C4-2B (cell line): ENCODE results near the gene UBE2Q2.
"Not testable (repeated sequence)": the region's sequence is repeated elsewhere in the genome, so short reads cannot be mapped to it uniquely, and the experiment has no call there.

Experiments used
- H3K27ac ChIP-seq: fragments of 450-650 bp; 2 replicates; pipeline ENCODE4 v1.5.1; 2017
- ZFX ChIP-seq: fragments of 450-650 bp; IDR thresholded peaks from 2 replicates; pipeline ENCODE4 v1.6.1; 2017
- TF ChIP-seq, protein P1 (sequence below): fragments of 450-650 bp; conservative IDR thresholded peaks from 2 replicates; pipeline ENCODE4 v1.5.1; 2017; ENCODE audit warnings: mild to moderate bottlenecking

Gene UBE2Q2

DNA sequence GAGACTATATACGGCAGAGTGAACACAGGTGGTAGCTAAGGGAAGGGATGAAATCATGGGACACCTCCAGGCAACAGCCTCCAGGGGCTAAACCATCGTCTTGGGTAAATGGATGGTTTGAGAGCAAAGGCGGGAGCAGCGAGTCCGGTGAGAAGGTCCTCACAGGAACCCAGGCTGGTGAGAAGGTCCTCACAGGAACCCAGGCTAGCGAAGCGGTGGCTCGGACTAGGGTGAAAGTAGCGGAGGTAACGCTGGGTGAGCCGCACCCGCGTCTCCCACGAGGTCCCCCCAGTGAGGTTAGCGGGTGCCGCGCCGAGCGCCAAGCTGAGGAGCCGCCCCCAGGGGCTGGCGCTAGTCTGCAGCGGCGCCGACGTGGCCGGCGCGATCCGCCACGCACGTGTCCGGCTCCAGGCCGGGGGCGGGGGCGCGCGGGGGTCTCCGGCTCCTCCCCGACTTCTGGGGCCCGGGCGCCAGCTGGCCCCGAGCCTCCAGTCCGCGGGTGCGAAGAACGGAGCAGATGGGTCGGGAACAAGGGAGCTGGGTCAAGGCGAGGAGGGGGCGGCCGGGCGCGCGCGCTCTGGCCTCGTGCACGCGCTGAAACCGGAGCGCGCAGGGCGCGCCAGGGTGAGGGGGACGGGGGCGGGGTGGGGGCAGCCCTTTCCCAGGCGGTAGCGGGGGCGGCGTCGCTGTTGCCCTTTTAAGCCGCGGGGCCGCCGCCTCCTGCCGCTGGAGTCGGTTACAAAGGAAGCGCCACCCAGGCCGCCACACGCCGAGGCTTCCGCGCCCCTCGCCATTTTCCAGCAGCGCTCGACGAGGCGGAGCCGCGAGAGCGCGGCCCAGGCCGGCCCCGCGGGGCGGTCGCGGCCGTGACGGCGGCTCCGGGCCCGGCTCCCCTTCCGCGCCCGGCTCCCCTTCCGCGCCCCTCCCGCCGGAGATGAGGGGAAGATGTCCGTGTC lies at the start of gene UBE2Q2:
Gene UBE2Q2 (plus strand): TSS at position 726 of the 956 bp plus-strand sequence. CDS start 220 bp downstream, at position 946.
- TF ChIP-seq ZFX: peak; percentile 87
- TF ChIP-seq, protein P1, sequence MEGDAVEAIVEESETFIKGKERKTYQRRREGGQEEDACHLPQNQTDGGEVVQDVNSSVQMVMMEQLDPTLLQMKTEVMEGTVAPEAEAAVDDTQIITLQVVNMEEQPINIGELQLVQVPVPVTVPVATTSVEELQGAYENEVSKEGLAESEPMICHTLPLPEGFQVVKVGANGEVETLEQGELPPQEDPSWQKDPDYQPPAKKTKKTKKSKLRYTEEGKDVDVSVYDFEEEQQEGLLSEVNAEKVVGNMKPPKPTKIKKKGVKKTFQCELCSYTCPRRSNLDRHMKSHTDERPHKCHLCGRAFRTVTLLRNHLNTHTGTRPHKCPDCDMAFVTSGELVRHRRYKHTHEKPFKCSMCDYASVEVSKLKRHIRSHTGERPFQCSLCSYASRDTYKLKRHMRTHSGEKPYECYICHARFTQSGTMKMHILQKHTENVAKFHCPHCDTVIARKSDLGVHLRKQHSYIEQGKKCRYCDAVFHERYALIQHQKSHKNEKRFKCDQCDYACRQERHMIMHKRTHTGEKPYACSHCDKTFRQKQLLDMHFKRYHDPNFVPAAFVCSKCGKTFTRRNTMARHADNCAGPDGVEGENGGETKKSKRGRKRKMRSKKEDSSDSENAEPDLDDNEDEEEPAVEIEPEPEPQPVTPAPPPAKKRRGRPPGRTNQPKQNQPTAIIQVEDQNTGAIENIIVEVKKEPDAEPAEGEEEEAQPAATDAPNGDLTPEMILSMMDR: no peak
- H3K27ac ChIP-seq: peak within 1 kb of the TSS; percentile 92

DNA sequence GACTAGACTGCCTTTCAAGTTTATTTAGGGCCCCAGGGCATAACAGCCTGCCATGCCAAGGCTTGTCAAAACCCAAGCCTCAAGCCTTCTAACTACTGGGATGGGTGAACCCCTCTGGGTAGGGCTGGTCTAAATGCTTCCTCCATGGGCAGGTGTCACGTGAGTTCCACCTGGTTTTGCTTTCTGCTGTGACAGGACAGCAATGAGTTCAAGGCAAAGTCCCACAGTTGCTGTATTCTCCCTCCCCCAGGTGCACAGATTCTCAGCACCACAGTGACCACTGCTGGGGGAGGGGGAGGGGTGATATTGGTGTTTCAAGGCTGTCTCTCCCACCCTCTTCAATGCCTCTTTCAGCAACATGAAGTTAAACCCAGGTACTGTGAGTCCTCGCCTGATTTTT lies 46.9 kb upstream of the UBE2Q2 start:
- TF ChIP-seq, protein P1: no peak
- TF ChIP-seq ZFX: no peak
- no peak overlapping the region for H3K27ac ChIP-seq

DNA sequence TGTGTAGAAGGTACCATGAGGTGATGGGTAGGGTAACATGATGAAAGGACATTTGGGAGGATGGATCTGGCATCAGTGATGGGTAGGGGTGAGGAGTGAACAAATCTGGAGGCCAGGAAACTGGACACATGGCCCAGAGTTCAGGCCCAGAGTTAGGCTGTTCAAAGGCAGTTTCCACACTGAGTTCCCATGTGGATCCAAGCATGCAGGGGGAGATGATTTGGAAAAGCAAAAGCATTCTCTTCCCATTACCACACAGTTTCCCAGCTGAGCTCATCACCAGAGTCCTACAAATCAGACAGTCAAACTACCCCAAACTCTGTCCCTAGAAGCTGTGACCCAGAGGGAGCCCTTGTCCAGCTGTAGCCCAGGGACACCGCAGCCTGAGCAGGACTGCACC lies 46.1 kb upstream of the UBE2Q2 start:
- not testable (repeated sequence) for H3K27ac ChIP-seq

DNA sequence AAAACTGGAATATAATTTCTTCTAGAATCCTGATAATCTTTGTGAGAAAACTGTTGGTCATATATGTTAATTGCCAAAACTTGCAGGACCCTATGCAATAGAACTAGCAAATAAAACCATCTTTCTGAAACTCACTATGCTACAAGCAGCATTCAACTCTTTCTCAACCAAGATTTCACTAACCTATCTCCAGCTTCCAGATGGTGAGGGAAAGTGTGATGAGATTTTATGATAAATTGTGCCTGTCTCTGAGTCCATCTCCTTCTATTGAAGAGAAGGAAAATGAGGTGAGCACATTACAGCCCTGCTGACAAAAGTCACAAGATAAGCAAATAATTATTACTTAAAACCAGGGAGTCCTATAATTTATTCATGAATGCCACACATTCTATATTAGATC lies 44.1 kb upstream of the UBE2Q2 start:
- no peak overlapping the region for H3K27ac ChIP-seq

DNA sequence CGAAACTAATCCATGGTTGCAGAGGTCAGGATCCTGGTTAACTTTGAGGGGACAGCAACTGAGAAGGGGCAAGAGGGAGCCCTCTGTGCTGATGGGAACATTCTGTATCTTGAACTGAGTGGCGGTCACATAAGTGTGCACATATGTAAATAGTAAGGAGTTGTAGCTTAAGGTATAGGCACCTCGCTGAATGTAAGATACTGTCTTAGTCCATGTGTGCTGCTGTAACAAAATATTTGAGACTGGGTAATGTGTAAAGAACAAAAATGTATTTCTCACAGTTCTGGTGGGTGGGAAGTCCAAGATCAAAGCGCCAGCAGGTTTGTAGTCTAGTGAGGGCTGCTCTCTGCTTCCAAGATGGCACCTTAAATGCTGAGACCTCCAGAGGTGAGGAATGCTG lies 42.8 kb upstream of the UBE2Q2 start:
- not testable (repeated sequence) for H3K27ac ChIP-seq

More for the DNA sequence above, 44.1 kb upstream of the UBE2Q2 start:
- TF ChIP-seq ZFX: no peak
- TF ChIP-seq, protein P1: no peak

DNA sequence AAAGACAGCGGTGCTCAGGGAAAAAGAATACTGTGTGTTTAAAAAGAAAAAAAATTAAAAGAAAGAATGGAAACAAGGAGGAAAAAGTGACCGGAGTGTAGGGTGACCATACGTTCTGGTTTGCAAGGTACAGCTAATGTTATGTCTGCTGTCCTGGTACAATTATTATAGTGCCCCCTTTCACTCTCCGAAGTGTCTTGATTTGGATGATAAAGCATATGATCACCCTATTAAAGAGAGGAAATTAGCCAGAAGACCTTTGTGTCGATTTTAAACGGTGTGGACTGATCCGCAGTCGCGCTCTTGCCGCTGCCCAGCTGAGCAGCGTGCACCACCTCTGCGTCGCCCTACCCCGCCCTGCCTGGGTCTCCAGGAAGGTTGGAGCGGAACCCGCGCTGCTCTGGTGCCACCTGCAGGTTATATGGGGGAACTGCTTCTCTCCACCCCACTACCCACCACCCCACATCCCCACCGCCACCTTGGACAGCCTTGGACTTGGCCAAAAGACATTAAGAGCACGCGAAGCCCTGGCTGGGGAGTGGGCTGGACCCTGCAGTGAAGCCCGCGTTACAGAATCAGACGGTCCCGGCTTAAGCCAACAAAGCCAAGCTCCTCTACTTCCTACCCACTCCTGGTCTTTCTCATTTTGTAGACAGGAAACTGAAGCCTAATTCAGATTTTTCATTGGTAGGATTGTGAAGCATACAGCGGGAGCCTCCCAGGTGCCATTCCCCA lies 41.2 kb upstream of the UBE2Q2 start:
- H3K27ac ChIP-seq: no peak overlapping the region
- TF ChIP-seq, protein P1: peak; percentile 96
- TF ChIP-seq ZFX: no peak

DNA sequence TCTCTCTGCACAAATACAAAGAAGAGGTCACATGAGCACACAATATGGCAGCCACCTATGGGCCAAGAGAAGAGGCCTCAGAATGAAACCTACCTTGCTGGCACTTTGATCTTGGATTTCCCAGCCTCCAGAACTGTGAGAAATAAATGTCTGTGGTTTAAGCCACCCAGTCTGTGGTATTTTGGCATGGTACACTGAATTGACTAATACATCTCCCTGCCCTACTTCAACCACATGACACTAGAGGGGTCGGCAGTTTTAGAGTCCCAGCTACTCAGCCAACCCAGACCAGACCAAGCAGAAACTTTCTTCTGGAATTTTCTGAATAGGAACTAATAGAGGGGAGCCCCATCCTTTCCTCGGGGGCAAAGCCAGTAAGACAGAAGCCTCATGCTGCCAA lies 35.8 kb upstream of the UBE2Q2 start:
- not testable (repeated sequence) for H3K27ac ChIP-seq

DNA sequence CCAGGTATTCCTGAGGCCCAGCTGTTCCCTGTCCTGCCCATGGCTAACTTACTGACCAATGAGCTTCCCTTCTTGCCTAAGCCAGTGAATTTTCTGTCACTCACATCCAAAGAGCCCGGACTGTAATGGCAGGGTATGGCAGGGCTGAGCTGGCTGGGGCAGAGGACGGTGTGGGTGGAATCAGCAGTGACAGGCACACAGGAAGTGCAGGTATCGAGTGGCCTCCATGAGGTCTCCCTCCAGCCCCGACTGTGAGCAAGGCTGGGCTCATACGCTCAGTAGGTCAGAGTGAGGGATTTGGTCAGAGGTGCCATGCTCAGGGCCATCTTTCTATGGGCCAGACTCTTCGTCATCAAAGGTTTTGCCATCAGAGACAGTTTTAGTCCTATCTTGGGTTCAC lies 35.2 kb upstream of the UBE2Q2 start:
- not testable (repeated sequence) for H3K27ac ChIP-seq

DNA sequence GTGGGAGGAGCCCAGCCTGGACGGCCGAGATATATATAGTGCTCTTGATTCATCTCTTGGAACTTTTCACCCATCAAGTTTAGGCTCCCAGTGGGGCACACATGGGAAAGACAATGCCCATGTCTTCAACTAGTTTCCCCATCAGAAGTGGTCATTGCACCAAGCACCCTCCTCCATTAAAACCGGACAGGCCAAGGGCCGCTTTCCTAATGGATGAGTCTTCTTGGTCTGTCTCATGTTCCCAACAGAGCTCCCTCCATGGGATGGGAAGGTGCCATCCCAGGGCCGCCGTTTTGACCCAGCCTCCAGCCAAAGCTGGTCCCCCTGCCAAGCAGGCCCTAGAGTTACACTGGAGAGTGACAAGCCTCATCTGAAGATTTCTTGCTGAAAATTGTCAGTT lies 34.7 kb upstream of the UBE2Q2 start:
- H3K27ac ChIP-seq: no peak overlapping the region
- TF ChIP-seq, protein P1: no peak
- no peak for TF ChIP-seq ZFX
